ENCODE results near the gene FANCD2.
"Not testable (repeated sequence)": the region's sequence is repeated elsewhere in the genome, so short reads cannot be mapped to it uniquely, and the experiment has no call there.

The FANCD2 gene

GRCh38 chr3:10026084-10026890 is at the start of gene FANCD2:
TSS of gene FANCD2 (plus strand) at chr3:10026437. CDS start at chr3:10028658, 2,221 bp downstream.
- peak; percentile 74 for DNase-seq

- DNase-seq = peak; percentile 67
Measured at GRCh38 chr3:9976721-9977709, 49.2 kb upstream of the FANCD2 start.

GRCh38 chr3:9978710-9979305 is 47.4 kb upstream of the FANCD2 start:
- DNase-seq = no peak

GRCh38 chr3:9980251-9980650 is 46.0 kb upstream of the FANCD2 start:
- no peak for DNase-seq

- no peak for DNase-seq
Measured at GRCh38 chr3:9986230-9986725, 40.0 kb upstream of the FANCD2 start.

- DNase-seq = no peak
Measured at GRCh38 chr3:9994086-9994844, 32.0 kb upstream of the FANCD2 start.

- DNase-seq = no peak
Measured at GRCh38 chr3:10000686-10001085, 25.6 kb upstream of the FANCD2 start.

- no peak for DNase-seq
Measured at GRCh38 chr3:10002951-10003350, 23.3 kb upstream of the FANCD2 start.

- DNase-seq = no peak
Measured at GRCh38 chr3:10004506-10004905, 21.7 kb upstream of the FANCD2 start.

GRCh38 chr3:10004960-10005564 is 21.2 kb upstream of the FANCD2 start:
- no peak for DNase-seq

- no peak for DNase-seq
Measured at GRCh38 chr3:10006048-10006761, 20.0 kb upstream of the FANCD2 start.

GRCh38 chr3:10006762-10007090 is 19.5 kb upstream of the FANCD2 start:
- DNase-seq = no peak

- no peak for DNase-seq
Measured at GRCh38 chr3:10007126-10007782, 19.0 kb upstream of the FANCD2 start.

- DNase-seq = not testable (repeated sequence)
Measured at GRCh38 chr3:10008216-10008587, 18.0 kb upstream of the FANCD2 start.

GRCh38 chr3:10008588-10009344 is 17.5 kb upstream of the FANCD2 start:
- no peak for DNase-seq

- no peak for DNase-seq
Measured at GRCh38 chr3:10010421-10010877, 15.8 kb upstream of the FANCD2 start.

- no peak for DNase-seq
Measured at GRCh38 chr3:10010878-10011465, 15.3 kb upstream of the FANCD2 start.

GRCh38 chr3:10011631-10012030 is 14.6 kb upstream of the FANCD2 start:
- DNase-seq = no peak

GRCh38 chr3:10012106-10012505 is 14.1 kb upstream of the FANCD2 start:
- no peak for DNase-seq
